ENCODE measurements around the gene TRNAU1AP. TPM values are rescaled to one million over a fixed set of nuclear protein-coding genes. Genes with fewer than 3 reads are reported as not detected.

Gene TRNAU1AP
- total and polyA plus RNA-seq, 10 of the 15 experiments (the other 5 are each of a cell fraction or from before 2014, with no cell fraction given), result 24.3 to 67.0 (median 31.8) TPM

GRCh38 chr1:28518745-28519341 lies 34.0 kb upstream of the TRNAU1AP start (continued):
- TF ChIP-seq, protein P1, sequence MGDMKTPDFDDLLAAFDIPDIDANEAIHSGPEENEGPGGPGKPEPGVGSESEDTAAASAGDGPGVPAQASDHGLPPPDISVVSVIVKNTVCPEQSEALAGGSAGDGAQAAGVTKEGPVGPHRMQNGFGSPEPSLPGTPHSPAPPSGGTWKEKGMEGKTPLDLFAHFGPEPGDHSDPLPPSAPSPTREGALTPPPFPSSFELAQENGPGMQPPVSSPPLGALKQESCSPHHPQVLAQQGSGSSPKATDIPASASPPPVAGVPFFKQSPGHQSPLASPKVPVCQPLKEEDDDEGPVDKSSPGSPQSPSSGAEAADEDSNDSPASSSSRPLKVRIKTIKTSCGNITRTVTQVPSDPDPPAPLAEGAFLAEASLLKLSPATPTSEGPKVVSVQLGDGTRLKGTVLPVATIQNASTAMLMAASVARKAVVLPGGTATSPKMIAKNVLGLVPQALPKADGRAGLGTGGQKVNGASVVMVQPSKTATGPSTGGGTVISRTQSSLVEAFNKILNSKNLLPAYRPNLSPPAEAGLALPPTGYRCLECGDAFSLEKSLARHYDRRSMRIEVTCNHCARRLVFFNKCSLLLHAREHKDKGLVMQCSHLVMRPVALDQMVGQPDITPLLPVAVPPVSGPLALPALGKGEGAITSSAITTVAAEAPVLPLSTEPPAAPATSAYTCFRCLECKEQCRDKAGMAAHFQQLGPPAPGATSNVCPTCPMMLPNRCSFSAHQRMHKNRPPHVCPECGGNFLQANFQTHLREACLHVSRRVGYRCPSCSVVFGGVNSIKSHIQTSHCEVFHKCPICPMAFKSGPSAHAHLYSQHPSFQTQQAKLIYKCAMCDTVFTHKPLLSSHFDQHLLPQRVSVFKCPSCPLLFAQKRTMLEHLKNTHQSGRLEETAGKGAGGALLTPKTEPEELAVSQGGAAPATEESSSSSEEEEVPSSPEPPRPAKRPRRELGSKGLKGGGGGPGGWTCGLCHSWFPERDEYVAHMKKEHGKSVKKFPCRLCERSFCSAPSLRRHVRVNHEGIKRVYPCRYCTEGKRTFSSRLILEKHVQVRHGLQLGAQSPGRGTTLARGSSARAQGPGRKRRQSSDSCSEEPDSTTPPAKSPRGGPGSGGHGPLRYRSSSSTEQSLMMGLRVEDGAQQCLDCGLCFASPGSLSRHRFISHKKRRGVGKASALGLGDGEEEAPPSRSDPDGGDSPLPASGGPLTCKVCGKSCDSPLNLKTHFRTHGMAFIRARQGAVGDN (IDR thresholded peaks at IDR 0.05), result 0 out of 2 replicates have a peak, but pooled peaks have one; percentile 12
- TF ChIP-seq PAX5 (IDR thresholded peaks at IDR 0.05; ENCODE audit: borderline replicate concordance, low read depth, low read length) (no peak), TCF12 (IDR thresholded peaks at IDR 0.05; ENCODE audit: low read depth, low read length) (no peak), POLR2AphosphoS5 (IDR thresholded peaks at IDR 0.05; ENCODE audit: low read length) (no peak), RAD51 (IDR thresholded peaks at IDR 0.05) (0 out of 2 replicates have a peak, but pooled peaks have one; percentile 9), RELB (IDR thresholded peaks at IDR 0.05; ENCODE audit: low read depth) (peak; percentile 56; the same call in 1 of the 2 replicates), TAF1 (IDR thresholded peaks at IDR 0.05; ENCODE audit: borderline replicate concordance, low read depth, low read length) (no peak), EED (IDR thresholded peaks at IDR 0.05; ENCODE audit: low read depth) (0 out of 2 replicates have a peak, but pooled peaks have one; percentile 29), TBL1XR1 (IDR thresholded peaks at IDR 0.05; ENCODE audit: low read depth, low read length) (no peak), IKZF1 (conservative IDR thresholded peaks at IDR 0.05) (no peak), BCL3 (IDR thresholded peaks at IDR 0.05; ENCODE audit: borderline replicate concordance, insufficient read depth, low read depth, low read length, poor library complexity, severe bottlenecking) (no peak), SP1 (IDR thresholded peaks at IDR 0.05; ENCODE audit: low read depth, low read length) (no peak), ZNF274 (IDR thresholded peaks at IDR 0.05; ENCODE audit: insufficient read depth, insufficient read length) (no peak), MTA3 (IDR thresholded peaks at IDR 0.05; ENCODE audit: borderline replicate concordance, low read length) (no peak)
- TF ChIP-seq, protein P2, sequence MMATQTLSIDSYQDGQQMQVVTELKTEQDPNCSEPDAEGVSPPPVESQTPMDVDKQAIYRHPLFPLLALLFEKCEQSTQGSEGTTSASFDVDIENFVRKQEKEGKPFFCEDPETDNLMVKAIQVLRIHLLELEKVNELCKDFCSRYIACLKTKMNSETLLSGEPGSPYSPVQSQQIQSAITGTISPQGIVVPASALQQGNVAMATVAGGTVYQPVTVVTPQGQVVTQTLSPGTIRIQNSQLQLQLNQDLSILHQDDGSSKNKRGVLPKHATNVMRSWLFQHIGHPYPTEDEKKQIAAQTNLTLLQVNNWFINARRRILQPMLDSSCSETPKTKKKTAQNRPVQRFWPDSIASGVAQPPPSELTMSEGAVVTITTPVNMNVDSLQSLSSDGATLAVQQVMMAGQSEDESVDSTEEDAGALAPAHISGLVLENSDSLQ (IDR thresholded peaks at IDR 0.05), result peak; percentile 19; the same call in 1 of the 2 replicates
- TF ChIP-seq, protein P3, sequence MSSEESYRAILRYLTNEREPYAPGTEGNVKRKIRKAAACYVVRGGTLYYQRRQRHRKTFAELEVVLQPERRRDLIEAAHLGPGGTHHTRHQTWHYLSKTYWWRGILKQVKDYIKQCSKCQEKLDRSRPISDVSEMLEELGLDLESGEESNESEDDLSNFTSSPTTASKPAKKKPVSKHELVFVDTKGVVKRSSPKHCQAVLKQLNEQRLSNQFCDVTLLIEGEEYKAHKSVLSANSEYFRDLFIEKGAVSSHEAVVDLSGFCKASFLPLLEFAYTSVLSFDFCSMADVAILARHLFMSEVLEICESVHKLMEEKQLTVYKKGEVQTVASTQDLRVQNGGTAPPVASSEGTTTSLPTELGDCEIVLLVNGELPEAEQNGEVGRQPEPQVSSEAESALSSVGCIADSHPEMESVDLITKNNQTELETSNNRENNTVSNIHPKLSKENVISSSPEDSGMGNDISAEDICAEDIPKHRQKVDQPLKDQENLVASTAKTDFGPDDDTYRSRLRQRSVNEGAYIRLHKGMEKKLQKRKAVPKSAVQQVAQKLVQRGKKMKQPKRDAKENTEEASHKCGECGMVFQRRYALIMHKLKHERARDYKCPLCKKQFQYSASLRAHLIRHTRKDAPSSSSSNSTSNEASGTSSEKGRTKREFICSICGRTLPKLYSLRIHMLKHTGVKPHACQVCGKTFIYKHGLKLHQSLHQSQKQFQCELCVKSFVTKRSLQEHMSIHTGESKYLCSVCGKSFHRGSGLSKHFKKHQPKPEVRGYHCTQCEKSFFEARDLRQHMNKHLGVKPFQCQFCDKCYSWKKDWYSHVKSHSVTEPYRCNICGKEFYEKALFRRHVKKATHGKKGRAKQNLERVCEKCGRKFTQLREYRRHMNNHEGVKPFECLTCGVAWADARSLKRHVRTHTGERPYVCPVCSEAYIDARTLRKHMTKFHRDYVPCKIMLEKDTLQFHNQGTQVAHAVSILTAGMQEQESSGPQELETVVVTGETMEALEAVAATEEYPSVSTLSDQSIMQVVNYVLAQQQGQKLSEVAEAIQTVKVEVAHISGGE (CRISPR knock-in tag; IDR thresholded peaks at IDR 0.05), result no peak
- TF ChIP-seq, protein P4, sequence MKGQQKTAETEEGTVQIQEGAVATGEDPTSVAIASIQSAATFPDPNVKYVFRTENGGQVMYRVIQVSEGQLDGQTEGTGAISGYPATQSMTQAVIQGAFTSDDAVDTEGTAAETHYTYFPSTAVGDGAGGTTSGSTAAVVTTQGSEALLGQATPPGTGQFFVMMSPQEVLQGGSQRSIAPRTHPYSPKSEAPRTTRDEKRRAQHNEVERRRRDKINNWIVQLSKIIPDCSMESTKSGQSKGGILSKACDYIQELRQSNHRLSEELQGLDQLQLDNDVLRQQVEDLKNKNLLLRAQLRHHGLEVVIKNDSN (IDR thresholded peaks at IDR 0.05; ENCODE audit: borderline replicate concordance, extremely low read length, insufficient read depth, low read depth, low read length), result peak; percentile 17

All from GM12878 (cell line).